H1 (cell line): Measurements from ENCODE around the gene MPPED2. TPM values are rescaled to one million over a fixed set of nuclear protein-coding genes. Genes with fewer than 3 reads are reported as not detected.

Source experiments
- CTCF ChIA-PET: fragments of 300-600 bp; sonication (Branson Sonifier 250); formaldehyde crosslinking; loops from one replicate; lab custom pipeline; 2021; ENCODE audit not compliant: partially characterized antibody; lab: Charles Lee
- POLR2A ChIA-PET: fragments of 300-600 bp; sonication (Branson Sonifier 250); formaldehyde crosslinking; loops from one replicate; lab custom pipeline; 2021; ENCODE audit warnings: inconsistent platforms; ENCODE audit not compliant: partially characterized antibody; lab: Charles Lee
- DNase-seq, 2 experiments: peaks; one replicate each; pipeline versions ENCODE4 v3.0.0 to v3.0.0-alpha.2; 2010 to 2022; ENCODE audit warnings: low spot score in 2 of 2, low read depth in 1 of 2, mixed read lengths in 1 of 2
- FAIRE-seq: peaks from 2 replicates; lab custom pipeline; 2011; peaks lifted over from hg19 to GRCh38; lab: Jason Lieb, UNC
- H2AFZ ChIP-seq: 2 replicates; pipeline ENCODE4 v1.8.1; 2012; ENCODE audit warnings: low read length, inconsistent platforms
- H2AK5ac ChIP-seq: 2 replicates; pipeline ENCODE4 v1.6.1; 2013; ENCODE audit warnings: low read depth, low read length
- H2BK120ac ChIP-seq: replicated peaks from 2 replicates; pipeline ENCODE3; 2013; ENCODE audit warnings: low read depth, low read length, inconsistent platforms
- H2BK12ac ChIP-seq: 2 replicates; pipeline ENCODE4 v1.6.1; 2013; ENCODE audit warnings: low read depth, low read length
- H2BK15ac ChIP-seq: 2 replicates; pipeline ENCODE4 v1.6.1; 2013; ENCODE audit warnings: low read length
- H2BK20ac ChIP-seq: 2 replicates; pipeline ENCODE4 v1.6.1; 2013; ENCODE audit warnings: low read length
- H2BK5ac ChIP-seq: 2 replicates; pipeline ENCODE4 v1.6.1; 2013; ENCODE audit warnings: low read depth, low read length
- H3K14ac ChIP-seq: 2 replicates; pipeline ENCODE4 v1.6.1; 2013; ENCODE audit warnings: inconsistent platforms; ENCODE audit not compliant: insufficient read length
- H3K18ac ChIP-seq: 2 replicates; pipeline ENCODE4 v1.6.1; 2013; ENCODE audit warnings: low read length; ENCODE audit errors: extremely low read depth
- H3K23ac ChIP-seq: 2 replicates; pipeline ENCODE4 v1.6.1; 2013; ENCODE audit warnings: inconsistent platforms; ENCODE audit not compliant: insufficient read length
- H3K23me2 ChIP-seq: 2 replicates; pipeline ENCODE4 v1.6.1; 2013; ENCODE audit warnings: low read depth, low read length
- H3K27ac ChIP-seq: 2 replicates; pipeline ENCODE4 v1.6.1; 2011; ENCODE audit warnings: low read depth, low read length, inconsistent platforms
- H3K27me3 ChIP-seq, 4 experiments: replicated peaks in 1 of 4; 1 replicate in 1 of 4; 2 replicates in 3 of 4; pipeline versions ENCODE4 v1.6.1 to v1.8.1; 2011 to 2013; ENCODE audit warnings: low read length in 3 of 4, mild to moderate bottlenecking in 3 of 4, inconsistent platforms in 2 of 4, mixed read lengths in 2 of 4, moderate library complexity in 1 of 4; ENCODE audit not compliant: control insufficient read depth in 3 of 4, insufficient read depth in 3 of 4; ENCODE audit errors: extremely low read depth in 1 of 4
- H3K36me3 ChIP-seq, 4 experiments: 2 replicates each; pipeline versions ENCODE4 v1.6.1 to v1.8.1; 2011 to 2013; ENCODE audit warnings: mild to moderate bottlenecking in 4 of 4, low read length in 3 of 4, moderate library complexity in 2 of 4, control low read depth in 1 of 4, inconsistent platforms in 1 of 4; ENCODE audit not compliant: insufficient read depth in 4 of 4, control insufficient read depth in 2 of 4
- H3K4ac ChIP-seq: replicated peaks from 2 replicates; pipeline ENCODE3; 2013; ENCODE audit warnings: low read length, low read depth, mixed read lengths, inconsistent platforms; ENCODE audit not compliant: insufficient read length
- H3K4me1 ChIP-seq, 4 experiments: replicated peaks in 1 of 4; 1 replicate in 1 of 4; 2 replicates in 3 of 4; pipeline versions ENCODE4 v1.6.1 to v1.8.1; 2011 to 2013; ENCODE audit warnings: low read length in 3 of 4, inconsistent platforms in 2 of 4, mixed read lengths in 1 of 4; ENCODE audit not compliant: insufficient read depth in 4 of 4, control insufficient read depth in 3 of 4
- H3K4me2 ChIP-seq, 2 experiments: 2 replicates each; pipeline versions ENCODE4 v1.6.1 to v1.8.1; 2011 to 2013; ENCODE audit warnings: low read depth in 2 of 2, low read length in 2 of 2, control low read depth in 1 of 2, inconsistent platforms in 1 of 2, mild to moderate bottlenecking in 1 of 2; ENCODE audit not compliant: insufficient read depth in 1 of 2
- H3K4me3 ChIP-seq, 4 experiments: fragments of 200-600, 300-600 bp in 1 of 4; sonication (generic), shearing (Covaris generic), sonication (Bioruptor Twin) in 1 of 4; 2 replicates each; pipeline versions ENCODE4 v1.5.1 to v1.8.1; 2011 to 2016; ENCODE audit warnings: low read length in 4 of 4, low read depth in 3 of 4, control low read depth in 2 of 4, inconsistent platforms in 2 of 4, mild to moderate bottlenecking in 2 of 4, mixed read lengths in 1 of 4, moderate library complexity in 1 of 4; ENCODE audit not compliant: insufficient read depth in 2 of 4; ENCODE audit errors: extremely low read depth in 1 of 4
- H3K56ac ChIP-seq: replicated peaks from 2 replicates; pipeline ENCODE3; 2013; ENCODE audit warnings: low read depth, mild to moderate bottlenecking, mixed read lengths, low read length, inconsistent platforms; ENCODE audit not compliant: insufficient read length
- H3K79me1 ChIP-seq: 2 replicates; pipeline ENCODE4 v1.6.1; 2013; ENCODE audit warnings: low read depth, low read length, control low read depth
- H3K79me2 ChIP-seq, 2 experiments: 2 replicates each; pipeline versions ENCODE4 v1.6.1 to v1.8.1; 2012 to 2013; ENCODE audit warnings: low read length in 2 of 2, mild to moderate bottlenecking in 2 of 2, inconsistent platforms in 1 of 2; ENCODE audit not compliant: insufficient read depth in 2 of 2, control insufficient read depth in 1 of 2
- H3K9ac ChIP-seq, 4 experiments: replicated peaks in 1 of 4; 1 replicate in 1 of 4; 2 replicates in 3 of 4; pipeline versions ENCODE4 v1.6.1 to v1.8.1; 2011 to 2013; ENCODE audit warnings: low read depth in 3 of 4, low read length in 3 of 4, control low read depth in 2 of 4, mild to moderate bottlenecking in 2 of 4, moderate library complexity in 2 of 4, inconsistent platforms in 1 of 4; ENCODE audit errors: extremely low read depth in 1 of 4
- H3K9me3 ChIP-seq, 2 experiments: 2 replicates each; pipeline versions ENCODE4 v1.6.1 to v1.8.1; 2012 to 2013; ENCODE audit warnings: mild to moderate bottlenecking in 2 of 2, moderate library complexity in 2 of 2, control low read depth in 1 of 2, inconsistent platforms in 1 of 2, low read depth in 1 of 2, low read length in 1 of 2, mixed read lengths in 1 of 2; ENCODE audit not compliant: insufficient read depth in 2 of 2
- H4K20me1 ChIP-seq, 2 experiments: replicated peaks in 1 of 2; 2 replicates each; pipeline versions ENCODE3 to v1.8.1; 2011 to 2013; ENCODE audit warnings: inconsistent platforms in 2 of 2, low read length in 2 of 2, mild to moderate bottlenecking in 1 of 2; ENCODE audit not compliant: insufficient read depth in 2 of 2, control insufficient read depth in 1 of 2
- H4K5ac ChIP-seq: 2 replicates; pipeline ENCODE4 v1.6.1; 2013; ENCODE audit warnings: low read length, low read depth, mixed read lengths, inconsistent platforms; ENCODE audit not compliant: insufficient read length
- H4K8ac ChIP-seq: 2 replicates; pipeline ENCODE4 v1.8.0; 2013; ENCODE audit warnings: mild to moderate bottlenecking, moderate library complexity, low read length, inconsistent platforms; ENCODE audit not compliant: insufficient read depth; ENCODE audit errors: extremely low read depth
- H4K91ac ChIP-seq: replicated peaks from 2 replicates; pipeline ENCODE3; 2013; ENCODE audit warnings: low read length, mixed read lengths, inconsistent platforms; ENCODE audit not compliant: insufficient read length
- CREB1 ChIP-seq: IDR thresholded peaks from 2 replicates; pipeline ENCODE4 v1.6.1; 2012; ENCODE audit warnings: inconsistent platforms
- RAD21 ChIP-seq, 2 experiments: IDR thresholded peaks in 1 of 2; conservative IDR thresholded peaks in 1 of 2; 2 replicates each; pipeline ENCODE4 v1.6.1; 2011; ENCODE audit warnings: low read depth in 2 of 2, low read length in 2 of 2, improper control_type of control experiment in 1 of 2, inconsistent platforms in 1 of 2, mild to moderate bottlenecking in 1 of 2, moderate library complexity in 1 of 2
- RFX5 ChIP-seq: IDR thresholded peaks from 2 replicates; pipeline ENCODE4 v1.6.1; 2011; ENCODE audit warnings: low read depth, low read length, improper control_type of control experiment, borderline replicate concordance
- TAF7 ChIP-seq: optimal IDR thresholded peaks from 2 replicates; pipeline ENCODE3; 2011; ENCODE audit warnings: low read depth, mild to moderate bottlenecking, inconsistent platforms, low read length, moderate library complexity, borderline replicate concordance
- WGBS, 2 experiments: shearing (Covaris generic) in 1 of 2; methylation state at CpG; one replicate each; pipeline versions ENCODE4 v1.1.6 to v1.1.7; 2013 to 2015; ENCODE audit warnings: low lambda C conversion rate in 2 of 2, mixed read lengths in 2 of 2, inconsistent platforms in 1 of 2, low coverage in 1 of 2, missing lambda C conversion rate in 1 of 2; ENCODE audit not compliant: insufficient replicate concordance in 2 of 2, insufficient coverage in 1 of 2, insufficient read length in 1 of 2; ENCODE audit errors: extremely low coverage in 1 of 2, missing lambda C conversion rate in 1 of 2; 5-methylcytosine and 5-hydroxymethylcytosine counted together
- polyA plus RNA-seq, 7 experiments: library from polyadenylated mRNA; depleted of rRNA in 3 of 7; stranded (reverse) in 5 of 7; unstranded in 2 of 7; fragments of >200 nt in 5 of 7; fragments of 200-250 nt in 2 of 7; gene quantifications; 1 replicate in 5 of 7; 2 replicates in 1 of 7; 4 replicates in 1 of 7; pipeline versions ENCODE4 v1.2.1 to v1.2.3, GENCODE V29; 2011 to 2013; ENCODE audit warnings: missing spikeins in 2 of 7, mixed read lengths in 2 of 7
- total RNA-seq: library from RNA; stranded (reverse); fragmentation: NEBNext Ultra II Directional; extraction: Animal tissue kit (Norgen Biotek cat#: 25700); gene quantifications from 2 replicates; pipeline ENCODE4 v1.2.1, GENCODE V29; 2021

The MPPED2 gene
- total and polyA plus RNA-seq, 2 of the 8 experiments (the other 6 are each of a cell fraction or from before 2014, with no cell fraction given) = 1.3 to 3.5 TPM

DNA sequence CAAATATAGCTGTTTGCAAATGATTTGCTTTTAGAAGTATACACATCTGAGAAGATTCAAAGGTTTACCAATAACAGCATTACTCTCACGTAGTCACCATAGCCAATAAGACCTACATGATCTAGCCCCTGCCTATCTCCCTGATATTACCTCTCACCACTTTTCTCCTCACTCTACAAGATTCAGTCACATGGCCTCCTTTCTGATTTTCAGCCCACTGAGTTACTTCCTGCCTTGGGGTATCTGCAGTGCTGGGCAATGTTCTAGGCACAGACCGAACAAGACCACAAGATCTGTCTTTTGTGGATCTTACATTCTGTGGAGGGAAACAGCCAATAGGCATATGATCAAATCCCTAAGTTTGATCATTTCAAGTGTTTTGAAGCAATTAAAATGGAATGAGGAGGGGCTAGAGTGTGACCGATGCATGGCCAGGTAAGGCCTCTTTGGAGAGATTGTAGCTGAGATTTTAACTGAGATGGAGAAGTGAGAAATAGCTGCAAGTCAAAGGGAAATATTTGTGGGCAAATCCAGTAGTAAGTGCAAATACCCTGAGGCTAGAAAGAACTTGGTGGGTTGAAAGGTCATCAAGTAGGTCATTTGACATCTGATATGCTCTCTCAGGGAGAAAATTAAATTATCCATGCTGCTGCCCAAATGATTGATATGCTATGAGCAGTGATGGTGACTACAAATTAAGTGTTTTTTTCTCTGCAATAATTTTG lies 220.2 kb downstream of the MPPED2 start:
- Histone ChIP-seq H3K79me2 (no peaks in the 10 kb centered on the region), H3K27ac (no peak overlapping the region), H2BK12ac (no peak overlapping the region), H3K4me2 (no peak overlapping the region)
- no peak for TF ChIP-seq CREB1
- TF ChIP-seq RAD21 (IDR thresholded peaks at IDR 0.05 in 1 of 2, conservative IDR thresholded peaks at IDR 0.05 in 1 of 2; ENCODE audit: low read depth in 2 of 2, low read length in 2 of 2) = no peak
- no peak for TF ChIP-seq TAF7
- no peak for TF ChIP-seq RFX5
- TF ChIP-seq, all 59 proteins: peak for 0
- FAIRE-seq = no peak
- Histone ChIP-seq H2AK5ac (no peak overlapping the region), H4K91ac (no peak overlapping the region), H2BK120ac (no peak overlapping the region), H2BK20ac (no peak overlapping the region), H4K20me1 (no peaks in the 10 kb centered on the region), H3K79me1 (no peaks in the 10 kb centered on the region), H2AFZ (no peak overlapping the region), H4K5ac (no peak overlapping the region), H2BK15ac (no peak overlapping the region), H3K9ac (no peak overlapping the region), H3K14ac (no peak overlapping the region), H3K56ac (no peak overlapping the region), H3K27me3 (no peaks in the 10 kb centered on the region), H2BK5ac (no peak overlapping the region), H3K18ac (no peak overlapping the region; the same call in 1 of the 2 replicates), H3K23ac (no peak overlapping the region), H3K36me3 (no peaks in the 10 kb centered on the region), H3K9me3 (no peaks in the 10 kb centered on the region), H4K8ac (no peak overlapping the region), H3K23me2 (no peaks in the 10 kb centered on the region), H3K4ac (no peak overlapping the region), H3K4me1 (peaks cover 0 to 4% (median 2%) of the 10 kb centered on the region in 4 experiments; a peak in 2 of 7 replicates), H3K4me3 (no peak overlapping the region)
- DNase-seq = no peak
- POLR2A ChIA-PET = no interaction called here
- CTCF ChIA-PET = interaction anchor here (0.8 to 2.0 kb wide), 8 partner anchors 7 to 548 kb away, joined by 3 to 6 read pairs (median 4); partner anchors contain the start of gene MPPED2
- 92% methylated on average over 3 of the region's 3 CpGs; no CpG with 5 or more reads in 1 of the 2 experiments for WGBS, 2 experiments
